Measurements from ENCODE around the gene NOS1AP. TPM values are rescaled to one million over a fixed set of nuclear protein-coding genes. Genes with fewer than 3 reads are reported as not detected.

NOS1AP gene
- total and polyA plus RNA-seq, 9 of the 15 experiments (the other 6 are each of a cell fraction or from before 2014, with no cell fraction given): 0.07 to 1.5 (median 0.22) TPM

DNA sequence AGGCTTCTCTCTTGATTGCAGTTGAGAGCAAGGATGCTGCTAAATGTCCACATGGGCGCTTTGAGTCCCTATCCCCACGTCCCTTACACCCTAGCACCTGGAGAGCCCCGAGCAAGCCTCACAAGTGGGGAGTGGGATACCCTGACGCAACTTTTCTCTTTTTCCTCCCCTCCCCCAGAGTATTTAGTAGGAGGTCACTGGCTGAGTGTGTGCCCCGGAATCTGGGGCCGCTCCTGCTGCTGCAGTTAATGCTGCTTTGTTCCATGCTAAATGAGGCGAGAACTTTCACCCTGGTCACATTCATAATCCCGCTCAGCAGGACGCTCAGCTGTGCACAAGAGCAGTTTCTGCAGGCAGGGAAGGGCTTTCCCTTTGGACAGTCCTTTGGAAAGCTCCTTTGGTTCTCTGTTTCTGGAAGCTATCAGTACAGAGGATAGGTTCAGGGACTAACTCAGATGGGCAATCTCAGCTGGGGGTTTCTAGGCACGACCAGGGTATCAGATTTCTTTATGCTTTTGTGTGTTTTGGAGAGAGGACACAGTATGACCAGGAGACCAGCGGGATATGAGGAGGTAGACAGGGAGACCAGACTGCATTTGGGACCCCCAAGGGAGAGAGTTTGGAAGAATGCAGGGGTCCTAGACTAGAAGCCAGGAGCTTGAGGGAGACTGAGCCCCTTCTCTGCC lies 75.9 kb downstream of the NOS1AP start:
- no peaks in the 10 kb centered on the region for H3K79me2 ChIP-seq (ENCODE audit: control insufficient read depth, insufficient read depth, low read length)
- H3K4me3 ChIP-seq: no peak overlapping the region
- TF ChIP-seq, protein P1, sequence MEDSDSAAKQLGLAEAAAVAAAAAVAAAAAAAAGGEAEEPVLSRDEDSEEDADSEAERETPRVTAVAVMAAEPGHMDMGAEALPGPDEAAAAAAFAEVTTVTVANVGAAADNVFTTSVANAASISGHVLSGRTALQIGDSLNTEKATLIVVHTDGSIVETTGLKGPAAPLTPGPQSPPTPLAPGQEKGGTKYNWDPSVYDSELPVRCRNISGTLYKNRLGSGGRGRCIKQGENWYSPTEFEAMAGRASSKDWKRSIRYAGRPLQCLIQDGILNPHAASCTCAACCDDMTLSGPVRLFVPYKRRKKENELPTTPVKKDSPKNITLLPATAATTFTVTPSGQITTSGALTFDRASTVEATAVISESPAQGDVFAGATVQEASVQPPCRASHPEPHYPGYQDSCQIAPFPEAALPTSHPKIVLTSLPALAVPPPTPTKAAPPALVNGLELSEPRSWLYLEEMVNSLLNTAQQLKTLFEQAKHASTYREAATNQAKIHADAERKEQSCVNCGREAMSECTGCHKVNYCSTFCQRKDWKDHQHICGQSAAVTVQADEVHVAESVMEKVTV (CRISPR knock-in tag; IDR thresholded peaks at IDR 0.05): no peak
- no peak for TF ChIP-seq PTBP1 (IDR thresholded peaks at IDR 0.05; ENCODE audit: low read depth, low read length)
- TF ChIP-seq, protein P2, sequence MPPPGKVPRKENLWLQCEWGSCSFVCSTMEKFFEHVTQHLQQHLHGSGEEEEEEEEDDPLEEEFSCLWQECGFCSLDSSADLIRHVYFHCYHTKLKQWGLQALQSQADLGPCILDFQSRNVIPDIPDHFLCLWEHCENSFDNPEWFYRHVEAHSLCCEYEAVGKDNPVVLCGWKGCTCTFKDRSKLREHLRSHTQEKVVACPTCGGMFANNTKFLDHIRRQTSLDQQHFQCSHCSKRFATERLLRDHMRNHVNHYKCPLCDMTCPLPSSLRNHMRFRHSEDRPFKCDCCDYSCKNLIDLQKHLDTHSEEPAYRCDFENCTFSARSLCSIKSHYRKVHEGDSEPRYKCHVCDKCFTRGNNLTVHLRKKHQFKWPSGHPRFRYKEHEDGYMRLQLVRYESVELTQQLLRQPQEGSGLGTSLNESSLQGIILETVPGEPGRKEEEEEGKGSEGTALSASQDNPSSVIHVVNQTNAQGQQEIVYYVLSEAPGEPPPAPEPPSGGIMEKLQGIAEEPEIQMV (tag; conservative IDR thresholded peaks at IDR 0.05; ENCODE audit: low read depth): no peak
- no peak for TF ChIP-seq POLR2AphosphoS2 (IDR thresholded peaks at IDR 0.05; ENCODE audit: low read length)
- TF ChIP-seq NFE2L1 (tag; IDR thresholded peaks at IDR 0.05; ENCODE audit: borderline replicate concordance, low read depth): no peak
- no peak for TF ChIP-seq KDM1A (IDR thresholded peaks at IDR 0.05)
- no peak for TF ChIP-seq ZNF140 (CRISPR knock-in tag; IDR thresholded peaks at IDR 0.05)
- no peak for TF ChIP-seq SAP30 (IDR thresholded peaks at IDR 0.05; ENCODE audit: borderline replicate concordance, insufficient read depth, low read depth, low read length, poor library complexity, severe bottlenecking)
- TF ChIP-seq, protein P3, sequence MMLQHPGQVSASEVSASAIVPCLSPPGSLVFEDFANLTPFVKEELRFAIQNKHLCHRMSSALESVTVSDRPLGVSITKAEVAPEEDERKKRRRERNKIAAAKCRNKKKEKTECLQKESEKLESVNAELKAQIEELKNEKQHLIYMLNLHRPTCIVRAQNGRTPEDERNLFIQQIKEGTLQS (IDR thresholded peaks at IDR 0.05): no peak
- TF ChIP-seq, protein P3 (CRISPR knock-in tag; conservative IDR thresholded peaks at IDR 0.05): no peak
- TF ChIP-seq ZNF133 (CRISPR knock-in tag; IDR thresholded peaks at IDR 0.05): no peak
- TF ChIP-seq ZNF764 (CRISPR knock-in tag; IDR thresholded peaks at IDR 0.05; ENCODE audit: low read depth): no peak
- TF ChIP-seq ZNF431 (CRISPR knock-in tag; IDR thresholded peaks at IDR 0.05): no peak
- TF ChIP-seq, protein P4, sequence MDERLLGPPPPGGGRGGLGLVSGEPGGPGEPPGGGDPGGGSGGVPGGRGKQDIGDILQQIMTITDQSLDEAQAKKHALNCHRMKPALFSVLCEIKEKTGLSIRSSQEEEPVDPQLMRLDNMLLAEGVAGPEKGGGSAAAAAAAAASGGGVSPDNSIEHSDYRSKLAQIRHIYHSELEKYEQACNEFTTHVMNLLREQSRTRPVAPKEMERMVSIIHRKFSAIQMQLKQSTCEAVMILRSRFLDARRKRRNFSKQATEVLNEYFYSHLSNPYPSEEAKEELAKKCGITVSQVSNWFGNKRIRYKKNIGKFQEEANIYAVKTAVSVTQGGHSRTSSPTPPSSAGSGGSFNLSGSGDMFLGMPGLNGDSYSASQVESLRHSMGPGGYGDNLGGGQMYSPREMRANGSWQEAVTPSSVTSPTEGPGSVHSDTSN (CRISPR knock-in tag; IDR thresholded peaks at IDR 0.05; ENCODE audit: low read depth): no peak
- TF ChIP-seq, protein P4 (tag; conservative IDR thresholded peaks at IDR 0.05; ENCODE audit: low read depth): no peak
- TF ChIP-seq CREM (IDR thresholded peaks at IDR 0.05; ENCODE audit: low read depth): no peak

More for the DNA sequence above, 75.9 kb downstream of the NOS1AP start:
- FAIRE-seq (no peak), ATAC-seq (no peak), DNase-seq (ENCODE audit: extremely low read depth in 1 of 4, low spot score in 3 of 4) (no peak)
- Histone ChIP-seq H3K27me3 (ENCODE audit: control insufficient read depth in 2 of 2, insufficient read depth in 2 of 2, low read length in 2 of 2) (peaks cover 5 to 14% of the 10 kb centered on the region in 2 experiments; a peak in 4 of 5 replicates), H3K36me3 (ENCODE audit: control insufficient read depth, insufficient read depth, low read length) (no peaks in the 10 kb centered on the region), H3K4me1 (replicated peaks in 1 of 2; ENCODE audit: control insufficient read depth in 2 of 2, insufficient read depth in 2 of 2, low read length in 2 of 2) (no peaks in the 10 kb centered on the region), H2AFZ (ENCODE audit: low read depth, low read length) (no peak overlapping the region), H3K9me3 (replicated peaks; ENCODE audit: control insufficient read depth, insufficient read depth, low read depth, low read length) (no peaks in the 10 kb centered on the region), H3K4me2 (ENCODE audit: insufficient read depth, low read length) (no peak overlapping the region), H3K9ac (ENCODE audit: insufficient read depth in 1 of 2, low read depth in 2 of 2, low read length in 2 of 2) (no peak overlapping the region), H3K27ac (ENCODE audit: extremely low read depth, low read depth, low read length) (no peak overlapping the region), H3K9me1 (ENCODE audit: control insufficient read depth, insufficient read depth, low read length) (no peaks in the 10 kb centered on the region), H4K20me1 (replicated peaks; ENCODE audit: control insufficient read depth, insufficient read depth, low read length) (no peaks in the 10 kb centered on the region; the same call in 1 of the 2 replicates)
- in situ Hi-C loops (cut with MboI) (no loop called here), intact Hi-C loops (cut with micrococcal nuclease) (no loop called here)
- CTCF ChIA-PET (ENCODE audit: low intra/inter-chr PET ratio): no interaction called here
- no TSS peak for BruUV-seq (replicated peaks)
- WGBS (ENCODE audit: insufficient coverage, low coverage, missing lambda C conversion rate): 1% methylated on average over 11 of the region's 11 CpGs
- POLR2A ChIA-PET: interaction anchor here (0.8 to 1.5 kb wide), 2 partner anchors 21 to 44 kb away, joined by 3 read pairs; no protein-coding TSS in a partner anchor
